DLD1 (cell line): ENCODE data around the gene KANK4.
"Not testable (repeated sequence)": the region's sequence is repeated elsewhere in the genome, so short reads cannot be mapped to it uniquely, and the experiment has no call there.

ENCODE experiments used
- in situ Hi-C: cut with HindIII; loops from 2 replicates; pipeline ENCODE4 v1.10.0; 2017; ENCODE audit warnings: low sequenced_read_pairs

The KANK4 gene

GRCh38 chr1:62276791-62277190, 42.4 kb downstream of the KANK4 start:
- in situ Hi-C loops: no loop called here

- in situ Hi-C loops: no loop called here
Observed at GRCh38 chr1:62274496-62275485, 44.4 kb downstream of the KANK4 start.

- in situ Hi-C loops: no loop called here
Observed at GRCh38 chr1:62273953-62274352, 45.3 kb downstream of the KANK4 start.

- in situ Hi-C loops: no loop called here
Observed at GRCh38 chr1:62271948-62272728, 47.1 kb downstream of the KANK4 start.

GRCh38 chr1:62271134-62271533, 48.1 kb downstream of the KANK4 start:
- in situ Hi-C loops: no loop called here

- in situ Hi-C loops: no loop called here
Observed at GRCh38 chr1:62269851-62270495, 49.3 kb downstream of the KANK4 start.

- in situ Hi-C loops: no loop called here
Observed at GRCh38 chr1:62269439-62269838, 49.8 kb downstream of the KANK4 start.

- in situ Hi-C loops: no loop called here
Observed at GRCh38 chr1:62268315-62268714, 50.9 kb downstream of the KANK4 start.

- in situ Hi-C loops: no loop called here
Observed at GRCh38 chr1:62265956-62266935, 53.0 kb downstream of the KANK4 start.

- in situ Hi-C loops: no loop called here
Observed at GRCh38 chr1:62263814-62264353, 55.4 kb downstream of the KANK4 start.

- in situ Hi-C loops: no loop called here
Observed at GRCh38 chr1:62263006-62263813, 56.0 kb downstream of the KANK4 start.

GRCh38 chr1:62260688-62261087, 58.5 kb downstream of the KANK4 start:
- in situ Hi-C loops: no loop called here

- in situ Hi-C loops: no loop called here
Observed at GRCh38 chr1:62259551-62259950, 59.7 kb downstream of the KANK4 start.

- in situ Hi-C loops: no loop called here
Observed at GRCh38 chr1:62250126-62250726, 69.0 kb downstream of the KANK4 start.

- in situ Hi-C loops: no loop called here
Observed at GRCh38 chr1:62247391-62248168, 71.7 kb downstream of the KANK4 start.

GRCh38 chr1:62245201-62245600, 74.0 kb downstream of the KANK4 start:
- in situ Hi-C loops: no loop called here

GRCh38 chr1:62244380-62244779, 74.9 kb downstream of the KANK4 start:
- in situ Hi-C loops: not testable (repeated sequence)
